ENCODE results near the gene ADRA2C. TPM values are rescaled to one million over a fixed set of nuclear protein-coding genes. Genes with fewer than 3 reads are reported as not detected.

Gene ADRA2C
- polyA plus RNA-seq, 1 donor from 2014 or later = 3.0 TPM

DNA sequence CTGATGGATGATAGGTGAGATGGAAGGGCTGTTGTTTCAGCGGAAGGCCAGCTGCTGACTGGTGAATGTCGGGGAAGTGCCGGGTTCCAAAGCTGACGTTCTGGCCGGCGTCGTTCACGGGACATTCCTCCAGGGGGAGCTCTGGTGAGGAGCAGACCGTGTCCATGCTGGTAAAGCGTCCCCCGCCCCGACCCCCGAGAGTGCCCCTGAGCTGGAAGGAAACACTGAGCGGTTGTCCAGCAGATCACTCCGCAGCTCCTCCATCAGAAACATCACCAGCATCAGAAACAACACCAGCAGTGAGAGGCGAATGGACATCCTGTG is 18.6 kb upstream of the ADRA2C start:
- no peak overlapping the region for H3K9ac ChIP-seq (ENCODE audit: low read length)
- peaks cover 6% of the 10 kb centered on the region for H3K9me3 ChIP-seq (ENCODE audit: low read length)
- H3K79me2 ChIP-seq (replicated peaks; ENCODE audit: insufficient read depth, low read length) = no peaks in the 10 kb centered on the region
- no peak overlapping the region for H2AFZ ChIP-seq (ENCODE audit: low read depth, low read length)
- H4K20me1 ChIP-seq (ENCODE audit: insufficient read depth) = no peaks in the 10 kb centered on the region
- H3F3A ChIP-seq (ENCODE audit: insufficient read depth, low read length, poor library complexity, severe bottlenecking) = no peaks in the 10 kb centered on the region
- TF ChIP-seq, protein P1, sequence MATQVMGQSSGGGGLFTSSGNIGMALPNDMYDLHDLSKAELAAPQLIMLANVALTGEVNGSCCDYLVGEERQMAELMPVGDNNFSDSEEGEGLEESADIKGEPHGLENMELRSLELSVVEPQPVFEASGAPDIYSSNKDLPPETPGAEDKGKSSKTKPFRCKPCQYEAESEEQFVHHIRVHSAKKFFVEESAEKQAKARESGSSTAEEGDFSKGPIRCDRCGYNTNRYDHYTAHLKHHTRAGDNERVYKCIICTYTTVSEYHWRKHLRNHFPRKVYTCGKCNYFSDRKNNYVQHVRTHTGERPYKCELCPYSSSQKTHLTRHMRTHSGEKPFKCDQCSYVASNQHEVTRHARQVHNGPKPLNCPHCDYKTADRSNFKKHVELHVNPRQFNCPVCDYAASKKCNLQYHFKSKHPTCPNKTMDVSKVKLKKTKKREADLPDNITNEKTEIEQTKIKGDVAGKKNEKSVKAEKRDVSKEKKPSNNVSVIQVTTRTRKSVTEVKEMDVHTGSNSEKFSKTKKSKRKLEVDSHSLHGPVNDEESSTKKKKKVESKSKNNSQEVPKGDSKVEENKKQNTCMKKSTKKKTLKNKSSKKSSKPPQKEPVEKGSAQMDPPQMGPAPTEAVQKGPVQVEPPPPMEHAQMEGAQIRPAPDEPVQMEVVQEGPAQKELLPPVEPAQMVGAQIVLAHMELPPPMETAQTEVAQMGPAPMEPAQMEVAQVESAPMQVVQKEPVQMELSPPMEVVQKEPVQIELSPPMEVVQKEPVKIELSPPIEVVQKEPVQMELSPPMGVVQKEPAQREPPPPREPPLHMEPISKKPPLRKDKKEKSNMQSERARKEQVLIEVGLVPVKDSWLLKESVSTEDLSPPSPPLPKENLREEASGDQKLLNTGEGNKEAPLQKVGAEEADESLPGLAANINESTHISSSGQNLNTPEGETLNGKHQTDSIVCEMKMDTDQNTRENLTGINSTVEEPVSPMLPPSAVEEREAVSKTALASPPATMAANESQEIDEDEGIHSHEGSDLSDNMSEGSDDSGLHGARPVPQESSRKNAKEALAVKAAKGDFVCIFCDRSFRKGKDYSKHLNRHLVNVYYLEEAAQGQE (IDR thresholded peaks at IDR 0.05; ENCODE audit: borderline replicate concordance) = no peak
- no peak overlapping the region for H3K4me3 ChIP-seq (ENCODE audit: low read length)
- H3K27me3 ChIP-seq (ENCODE audit: insufficient read depth, low read depth, low read length) = peaks cover 4% of the 10 kb centered on the region
- H3K27ac ChIP-seq (ENCODE audit: low read length) = no peak overlapping the region
- no peak overlapping the region for H3K4me2 ChIP-seq (ENCODE audit: low read length)
- no peaks in the 10 kb centered on the region for H3K9me2 ChIP-seq (ENCODE audit: insufficient read depth, low read length)
- H3K36me3 ChIP-seq (ENCODE audit: insufficient read depth, low read length) = no peaks in the 10 kb centered on the region

DNA sequence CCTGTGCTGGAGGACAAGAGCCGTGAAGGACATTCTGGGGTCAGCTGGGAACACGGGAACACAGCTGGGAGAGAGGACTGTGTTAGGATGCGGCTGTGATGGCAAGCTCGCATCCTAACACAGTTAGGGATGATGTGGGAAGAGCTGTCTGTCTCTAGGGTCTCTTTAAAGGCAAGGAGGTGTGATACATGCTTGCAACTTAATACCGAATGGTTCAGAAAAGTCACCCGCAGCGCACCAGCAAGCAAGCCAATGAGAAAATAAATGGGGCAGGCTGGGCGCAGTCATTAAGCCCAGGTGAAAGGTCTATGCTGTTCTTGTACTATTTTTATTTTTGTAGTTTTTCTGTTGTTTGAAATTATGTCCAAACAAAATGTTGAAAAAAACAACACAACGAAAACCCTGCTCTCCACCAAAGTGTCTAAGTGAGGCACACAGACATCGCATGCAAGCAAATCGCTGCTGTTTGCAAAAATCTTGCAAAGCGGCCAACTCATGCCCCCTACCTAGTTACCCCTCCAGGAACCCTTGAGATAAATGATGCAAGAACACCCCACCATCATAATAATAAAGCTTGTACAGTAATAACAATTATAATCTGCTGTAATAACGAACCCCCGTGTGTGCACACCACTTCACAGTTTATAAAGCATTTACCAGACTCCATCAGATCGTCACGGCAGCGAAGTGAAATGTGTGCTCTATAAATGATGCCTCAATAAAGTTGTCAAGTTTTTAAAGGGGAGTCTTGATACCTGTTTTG is 17.9 kb upstream of the ADRA2C start:
- H3K27ac ChIP-seq (ENCODE audit: low read length) = no peak overlapping the region
- TF ChIP-seq, protein P2, sequence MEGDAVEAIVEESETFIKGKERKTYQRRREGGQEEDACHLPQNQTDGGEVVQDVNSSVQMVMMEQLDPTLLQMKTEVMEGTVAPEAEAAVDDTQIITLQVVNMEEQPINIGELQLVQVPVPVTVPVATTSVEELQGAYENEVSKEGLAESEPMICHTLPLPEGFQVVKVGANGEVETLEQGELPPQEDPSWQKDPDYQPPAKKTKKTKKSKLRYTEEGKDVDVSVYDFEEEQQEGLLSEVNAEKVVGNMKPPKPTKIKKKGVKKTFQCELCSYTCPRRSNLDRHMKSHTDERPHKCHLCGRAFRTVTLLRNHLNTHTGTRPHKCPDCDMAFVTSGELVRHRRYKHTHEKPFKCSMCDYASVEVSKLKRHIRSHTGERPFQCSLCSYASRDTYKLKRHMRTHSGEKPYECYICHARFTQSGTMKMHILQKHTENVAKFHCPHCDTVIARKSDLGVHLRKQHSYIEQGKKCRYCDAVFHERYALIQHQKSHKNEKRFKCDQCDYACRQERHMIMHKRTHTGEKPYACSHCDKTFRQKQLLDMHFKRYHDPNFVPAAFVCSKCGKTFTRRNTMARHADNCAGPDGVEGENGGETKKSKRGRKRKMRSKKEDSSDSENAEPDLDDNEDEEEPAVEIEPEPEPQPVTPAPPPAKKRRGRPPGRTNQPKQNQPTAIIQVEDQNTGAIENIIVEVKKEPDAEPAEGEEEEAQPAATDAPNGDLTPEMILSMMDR (IDR thresholded peaks at IDR 0.05; ENCODE audit: poor library complexity, severe bottlenecking) = no peak
- no peak for TF ChIP-seq SMC3 (conservative IDR thresholded peaks at IDR 0.05; ENCODE audit: poor library complexity)
- TF ChIP-seq, protein P1 (IDR thresholded peaks at IDR 0.05; ENCODE audit: borderline replicate concordance) = no peak
- no peak for TF ChIP-seq EP300 (conservative IDR thresholded peaks at IDR 0.05; ENCODE audit: poor library complexity, severe bottlenecking)
- no peak for TF ChIP-seq EZH2 (IDR thresholded peaks at IDR 0.05; ENCODE audit: borderline replicate concordance, insufficient read depth, low read length, poor library complexity, severe bottlenecking)
- no peak for TF ChIP-seq TAF1 (IDR thresholded peaks at IDR 0.05; ENCODE audit: low read depth)
- no peak for TF ChIP-seq MXI1 (conservative IDR thresholded peaks at IDR 0.05; ENCODE audit: poor library complexity, severe bottlenecking)
- TF ChIP-seq POLR2AphosphoS5 (IDR thresholded peaks at IDR 0.05) = no peak
- no peak for TF ChIP-seq RAD21 (conservative IDR thresholded peaks at IDR 0.05)
- H3K9ac ChIP-seq (ENCODE audit: low read length) = no peak overlapping the region
- H3K36me3 ChIP-seq (ENCODE audit: insufficient read depth, low read length) = no peaks in the 10 kb centered on the region
- H4K20me1 ChIP-seq (ENCODE audit: insufficient read depth) = no peaks in the 10 kb centered on the region
- no peaks in the 10 kb centered on the region for H3K9me3 ChIP-seq (ENCODE audit: low read length)
- H3K9me2 ChIP-seq (ENCODE audit: insufficient read depth, low read length) = no peaks in the 10 kb centered on the region
- no peak overlapping the region for H3K4me2 ChIP-seq (ENCODE audit: low read length)
- no peaks in the 10 kb centered on the region for H3K79me2 ChIP-seq (replicated peaks; ENCODE audit: insufficient read depth, low read length)
- H3K27me3 ChIP-seq (ENCODE audit: insufficient read depth, low read depth, low read length) = peaks cover 4% of the 10 kb centered on the region
- no peak overlapping the region for H3K4me3 ChIP-seq (ENCODE audit: low read length)
- H2AFZ ChIP-seq (ENCODE audit: low read depth, low read length) = no peak overlapping the region
- no peaks in the 10 kb centered on the region for H3F3A ChIP-seq (ENCODE audit: insufficient read depth, low read length, poor library complexity, severe bottlenecking)

Data from neural cell (in vitro differentiated cells).